Sciatic nerve (tissue), 2 donors: Measurements from ENCODE around the gene ATP5F1D. TPM values are rescaled to one million over a fixed set of nuclear protein-coding genes. Genes with fewer than 3 reads are reported as not detected.

Source experiments
- ATAC-seq: fragments of 200-7000 bp; cut with Tn5 transposase; one replicate; pipeline ENCODE4 v1.9.1; 2020; ENCODE audit warnings: mild to moderate bottlenecking, moderate library complexity
- DNase-seq: peaks from one replicate; pipeline ENCODE4 v3.0.0-alpha.2; 2020; ENCODE audit warnings: low spot score
- intact Hi-C: fragments of 100-400 bp; cut with DNase I; formaldehyde crosslinking; loops from one replicate; pipeline ENCODE4 v1.14.2; 2022
- total RNA-seq: library from RNA; stranded (reverse); fragmentation: NEBNext Ultra II Directional; extraction: Animal tissue kit (Norgen Biotek cat#: 25700); gene quantifications from one replicate; pipeline ENCODE4 v1.2.1, GENCODE V29; 2021
- donor health status: DM: no; HTN: no; CAD: no.
- donor health status: DM: no; HTN: no; CAD: no.

ATP5F1D gene
- total RNA-seq, 1 donor from 2014 or later: 90.9 TPM

- DNase-seq (no peak), ATAC-seq (no peak)
- intact Hi-C loops: no loop called here
Observed at GRCh38 chr19:1292419-1293151, 51.0 kb downstream of the ATP5F1D start.

GRCh38 chr19:1293782-1294604 is 52.4 kb downstream of the ATP5F1D start:
- intact Hi-C loops: no loop called here

More at GRCh38 chr19:1293782-1294604, 52.4 kb downstream of the ATP5F1D start:
- DNase-seq (no peak), ATAC-seq (no peak)

Other genes starting within 250 kb of the ATP5F1D start
- not detected for gene GRIN3B, start 241.3 kb upstream of the ATP5F1D start, total RNA-seq
- gene TMEM259, start 220.6 kb upstream of the ATP5F1D start, total RNA-seq: 146 TPM
- gene RNU6-2, start 220.2 kb upstream of the ATP5F1D start, total RNA-seq: not detected
- 120 TPM for gene CNN2, start 215.1 kb upstream of the ATP5F1D start, total RNA-seq
- 17.3 TPM for gene ABCA7, start 201.6 kb upstream of the ATP5F1D start, total RNA-seq
- 26.2 TPM for gene ARHGAP45, start 174.6 kb upstream of the ATP5F1D start, total RNA-seq
- 99.8 TPM for gene POLR2E, start 146.4 kb upstream of the ATP5F1D start, total RNA-seq
- 239 TPM for gene GPX4, start 137.8 kb upstream of the ATP5F1D start, total RNA-seq
- 131 TPM for gene SBNO2, start 67.5 kb upstream of the ATP5F1D start, total RNA-seq
- gene STK11, start 36.0 kb upstream of the ATP5F1D start, total RNA-seq: 57.2 TPM
- 2.9 TPM for gene CBARP, start 3.7 kb upstream of the ATP5F1D start, total RNA-seq
- 117 TPM for gene MIDN, start 6.8 kb downstream of the ATP5F1D start, total RNA-seq
- gene CIRBP, start 27.6 kb downstream of the ATP5F1D start, total RNA-seq: 550 TPM
- gene FAM174C, start 33.8 kb downstream of the ATP5F1D start, total RNA-seq: 21.4 TPM
- gene EFNA2, start 44.1 kb downstream of the ATP5F1D start, total RNA-seq: not detected
- gene NDUFS7, start 142.2 kb downstream of the ATP5F1D start, total RNA-seq: 57.5 TPM
- 48.1 TPM for gene GAMT, start 159.8 kb downstream of the ATP5F1D start, total RNA-seq
- gene DAZAP1, start 165.8 kb downstream of the ATP5F1D start, total RNA-seq: 75.7 TPM
- 753 TPM for gene RPS15, start 196.6 kb downstream of the ATP5F1D start, total RNA-seq
- gene APC2, start 208.4 kb downstream of the ATP5F1D start, total RNA-seq: 6.0 TPM
- 22.1 TPM for gene C19orf25, start 237.5 kb downstream of the ATP5F1D start, total RNA-seq
- 2.5 TPM for gene PCSK4, start 248.6 kb downstream of the ATP5F1D start, total RNA-seq
- gene REEP6, start 249.4 kb downstream of the ATP5F1D start, total RNA-seq: 3.9 TPM